ELF-1 (cell line): Measurements from ENCODE around the gene NEURL3.

Experiments
- DNase-seq: peaks from one replicate; pipeline ENCODE4 v3.0.0-alpha.2; 2016; ENCODE audit warnings: low read depth, low spot score

The NEURL3 gene

DNA sequence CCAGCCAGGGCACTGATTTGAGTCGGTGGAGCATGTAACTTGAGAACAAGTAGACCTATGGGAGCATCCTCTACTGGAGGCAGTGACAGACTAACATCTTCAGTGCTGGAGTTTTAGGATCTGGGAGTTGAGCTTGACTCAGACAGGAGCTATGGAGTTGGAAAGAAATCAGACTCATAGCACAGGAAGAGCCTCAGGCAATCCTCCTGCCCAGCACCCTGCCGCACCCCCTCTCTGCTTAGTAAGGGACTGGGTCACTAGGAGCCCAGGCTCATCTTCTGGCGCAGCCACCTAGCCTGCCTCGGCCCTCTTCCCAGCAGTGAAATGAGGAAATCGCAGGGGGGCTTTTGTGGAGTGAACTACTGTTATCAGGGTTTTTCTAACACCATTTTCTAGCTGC is 35.0 kb upstream of the NEURL3 start:
- DNase-seq, result no peak

DNA sequence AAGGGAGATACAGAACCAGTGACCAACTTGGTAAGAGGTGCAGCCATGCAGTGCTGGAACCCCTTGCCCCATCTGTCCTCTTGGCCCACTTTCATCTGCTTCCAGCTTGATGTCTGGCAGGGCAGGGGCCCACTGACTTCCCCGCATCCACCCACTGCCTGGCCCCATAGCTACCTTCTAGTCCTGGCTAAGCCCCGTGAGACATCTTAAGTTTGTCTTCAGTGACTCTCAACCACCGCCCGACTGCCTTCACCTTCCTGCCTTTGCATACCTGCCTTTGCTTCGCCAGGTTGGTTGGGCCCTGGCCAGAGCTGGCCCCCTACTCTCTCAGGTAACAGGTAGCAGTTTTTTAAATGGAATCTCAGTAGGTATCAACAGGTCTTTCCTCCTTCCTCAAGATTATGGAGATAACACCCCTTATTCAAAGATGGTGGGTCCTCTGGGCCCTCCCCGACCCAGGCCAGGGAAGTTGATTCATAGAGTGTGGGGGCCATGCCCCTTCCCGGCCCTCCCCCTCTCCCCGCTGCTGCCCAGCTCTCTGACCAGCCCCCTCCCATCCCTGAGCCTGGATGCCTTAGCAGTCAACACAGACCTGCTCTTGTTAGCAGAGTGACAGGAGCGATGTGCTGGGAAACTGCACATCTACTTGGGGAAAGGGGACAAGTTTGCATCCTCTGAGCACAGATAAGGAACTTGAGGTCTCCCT is 34.2 kb upstream of the NEURL3 start:
- DNase-seq, result no peak

DNA sequence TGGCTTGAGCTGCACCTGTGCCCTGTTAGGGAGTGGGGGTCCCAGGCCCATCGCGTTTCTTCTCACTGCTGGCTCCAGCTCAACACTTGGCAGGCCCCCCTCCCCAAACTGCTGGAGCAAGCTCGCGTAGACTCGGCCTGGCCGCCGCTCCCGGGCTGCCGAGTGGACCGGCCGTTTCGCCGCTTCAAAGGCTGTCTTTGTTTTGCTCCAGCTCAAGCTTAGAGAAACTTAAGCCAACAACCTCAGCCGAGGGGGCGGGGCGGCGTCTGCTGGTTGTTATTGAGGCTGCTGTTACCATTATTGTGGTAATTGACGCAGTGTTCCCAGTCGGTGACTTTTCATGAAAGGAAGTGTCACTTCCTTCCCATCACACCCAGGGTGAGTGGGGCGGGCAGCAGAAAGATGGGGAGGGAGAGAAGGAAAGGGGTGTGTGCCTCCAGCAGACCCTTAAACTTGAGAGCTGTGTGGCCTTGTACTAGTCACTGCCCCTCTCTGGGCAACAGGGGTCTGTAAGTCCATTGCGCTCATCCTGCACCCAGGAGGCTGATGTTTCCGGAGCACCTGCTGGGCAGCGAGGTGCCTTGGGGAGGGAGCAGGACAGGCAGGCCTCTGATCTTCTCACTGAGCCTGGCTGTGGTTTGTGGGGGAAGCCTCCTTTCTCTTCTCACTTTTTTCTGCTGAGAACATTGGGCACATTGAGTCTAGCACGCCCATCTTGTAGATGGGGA is 33.5 kb upstream of the NEURL3 start:
- peak; percentile 86 for DNase-seq

GRCh38 chr2:96537734-96538486 is 32.8 kb upstream of the NEURL3 start:
- DNase-seq, result no peak

DNA sequence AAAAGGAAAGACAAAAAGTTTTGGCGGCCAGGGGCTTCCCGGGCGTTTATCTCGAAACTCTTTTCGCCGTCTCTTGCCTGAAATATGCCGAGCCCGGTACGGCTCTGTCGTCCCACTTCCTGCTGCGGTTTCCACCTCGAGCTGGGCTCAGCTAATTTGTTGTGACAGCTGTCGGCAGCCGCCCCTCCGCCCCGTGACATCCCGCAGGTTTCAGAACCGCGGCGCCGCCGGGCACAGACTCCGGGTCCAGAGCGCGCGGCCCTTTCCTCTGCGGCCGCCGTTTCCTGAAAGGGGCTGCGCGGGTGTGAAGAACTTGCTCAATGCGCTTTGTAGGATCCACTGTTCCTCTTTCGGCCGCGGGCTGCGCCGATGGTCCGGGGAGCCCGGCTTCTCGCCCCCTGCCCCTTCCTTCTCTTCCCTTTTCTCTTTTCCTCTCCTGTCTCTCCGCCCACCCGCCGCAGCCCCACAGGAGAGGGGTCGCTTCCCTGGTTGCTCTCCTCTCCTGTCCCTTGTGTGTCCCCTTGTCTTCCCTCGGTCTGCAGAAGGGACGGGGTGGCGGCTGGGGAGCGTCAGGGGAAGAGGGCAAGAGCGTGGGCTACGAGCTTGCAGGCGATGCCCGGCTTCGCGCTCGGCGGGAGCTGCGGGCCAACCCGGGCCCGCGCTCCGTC is 32.0 kb upstream of the NEURL3 start:
- peak; percentile 71 for DNase-seq

DNA sequence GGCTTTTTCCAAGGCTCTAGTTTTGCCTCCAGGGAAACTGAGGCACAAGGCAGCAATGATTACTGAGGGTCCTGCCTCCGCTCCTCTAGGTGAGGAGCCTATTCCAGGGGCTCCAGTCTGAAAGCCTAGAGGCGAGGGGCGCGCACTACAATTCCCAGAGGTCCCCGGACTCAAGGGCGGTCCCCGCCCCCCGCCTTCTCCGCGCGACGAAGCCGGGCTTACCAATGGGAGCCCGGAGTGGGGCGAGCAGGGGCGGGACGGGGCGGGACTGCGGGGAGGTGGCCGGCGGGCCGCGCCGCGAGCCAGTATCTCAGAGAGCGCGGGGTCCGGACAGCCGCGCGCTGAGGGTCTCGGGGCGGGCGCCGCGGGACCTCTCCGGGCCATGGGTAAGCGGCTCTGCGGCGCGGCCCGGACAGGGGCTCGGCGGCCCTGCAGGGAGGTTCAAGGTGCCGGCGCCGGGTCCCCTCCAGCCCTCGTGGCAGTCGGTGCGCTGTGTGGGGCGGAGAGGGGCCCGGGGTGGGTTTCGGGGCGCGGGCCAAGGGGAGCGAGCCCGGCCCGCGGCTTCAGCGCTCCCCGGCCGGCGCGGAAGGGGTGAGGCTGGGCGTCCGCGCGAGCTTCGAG is 31.4 kb upstream of the NEURL3 start, which contains the start of gene ARID5A:
TSS of gene ARID5A (plus strand) at position 308 of the 621 bp plus-strand sequence. CDS start at position 383, 75 bp downstream.
- DNase-seq, result peak; percentile 87

- DNase-seq, result no peak
Observed at GRCh38 chr2:96535331-96535730, 30.2 kb upstream of the NEURL3 start.

DNA sequence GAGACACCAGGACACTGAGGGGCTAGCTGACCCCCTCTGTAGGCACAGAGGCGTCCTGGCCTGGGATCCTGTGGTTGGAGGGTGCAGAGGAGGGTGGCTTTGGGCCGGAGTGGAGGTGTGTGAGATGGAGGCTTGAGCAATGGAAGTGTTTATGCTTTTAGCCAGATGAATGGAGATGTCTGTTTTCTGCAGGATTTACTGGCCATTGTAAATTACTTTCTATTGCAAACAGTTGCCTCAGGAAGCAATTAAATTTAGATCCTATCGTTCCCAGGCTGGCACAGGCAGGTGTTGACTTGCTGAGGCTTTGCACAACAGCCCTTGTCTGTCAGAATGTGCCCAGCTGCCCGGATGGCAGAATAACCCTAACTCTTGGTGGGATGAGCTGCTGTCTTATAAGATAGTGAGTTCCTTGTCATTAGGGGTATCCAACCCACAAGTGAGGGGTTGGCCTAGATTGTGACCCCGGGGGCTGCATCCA is 29.6 kb upstream of the NEURL3 start:
- DNase-seq, result no peak

DNA sequence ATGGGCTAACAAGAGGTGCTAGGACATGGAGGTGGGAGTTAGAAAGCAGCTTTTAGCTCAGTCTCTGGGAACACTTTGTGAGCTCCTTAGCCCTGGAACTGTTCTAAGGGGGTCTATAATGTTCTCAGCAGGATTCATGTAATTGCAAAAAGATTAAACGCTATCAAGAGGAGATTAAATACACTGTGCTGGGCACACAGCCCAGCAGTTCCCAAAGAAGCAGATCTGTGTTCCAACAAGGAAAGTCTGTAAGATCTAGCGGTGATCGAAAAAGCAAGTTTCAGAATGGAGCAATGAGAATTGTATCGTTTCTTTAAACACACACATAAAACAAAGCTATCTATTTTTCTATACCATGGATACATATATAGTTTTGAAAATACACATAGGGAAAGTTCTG is 29.0 kb upstream of the NEURL3 start:
- no peak for DNase-seq

- peak; percentile 84 for DNase-seq
Observed at GRCh38 chr2:96533292-96534073, 28.3 kb upstream of the NEURL3 start.

DNA sequence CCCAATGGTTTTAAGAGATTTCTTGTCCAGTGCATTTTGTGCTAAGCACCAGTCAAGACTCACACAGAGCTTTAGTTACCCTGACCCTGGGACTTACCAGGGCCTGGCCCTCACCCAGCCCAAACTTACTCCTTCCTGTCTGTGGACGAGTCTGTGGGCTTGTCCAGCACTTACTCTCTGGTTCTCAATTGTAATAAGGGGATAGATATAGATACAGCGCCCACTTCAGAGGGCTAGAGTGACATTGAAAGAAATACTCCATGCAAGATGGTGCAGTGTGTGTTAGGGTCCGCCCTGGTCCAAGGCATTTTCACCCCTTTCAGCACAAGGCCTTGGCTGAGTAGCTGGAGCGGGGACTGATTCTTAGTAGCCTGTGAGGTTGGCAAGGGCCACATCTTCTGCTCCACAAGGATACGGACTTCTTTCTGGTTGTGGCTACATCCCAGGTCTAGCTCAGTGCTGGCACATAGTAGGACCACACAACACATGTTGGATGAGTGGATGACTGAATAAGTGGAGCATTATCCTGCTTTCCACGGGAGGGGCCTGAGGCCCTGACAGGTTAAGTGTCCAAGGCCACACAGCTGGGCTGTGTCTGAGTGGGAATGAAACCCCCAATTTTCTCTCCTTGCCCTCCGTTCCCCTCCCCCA is 27.6 kb upstream of the NEURL3 start:
- DNase-seq, result no peak

DNA sequence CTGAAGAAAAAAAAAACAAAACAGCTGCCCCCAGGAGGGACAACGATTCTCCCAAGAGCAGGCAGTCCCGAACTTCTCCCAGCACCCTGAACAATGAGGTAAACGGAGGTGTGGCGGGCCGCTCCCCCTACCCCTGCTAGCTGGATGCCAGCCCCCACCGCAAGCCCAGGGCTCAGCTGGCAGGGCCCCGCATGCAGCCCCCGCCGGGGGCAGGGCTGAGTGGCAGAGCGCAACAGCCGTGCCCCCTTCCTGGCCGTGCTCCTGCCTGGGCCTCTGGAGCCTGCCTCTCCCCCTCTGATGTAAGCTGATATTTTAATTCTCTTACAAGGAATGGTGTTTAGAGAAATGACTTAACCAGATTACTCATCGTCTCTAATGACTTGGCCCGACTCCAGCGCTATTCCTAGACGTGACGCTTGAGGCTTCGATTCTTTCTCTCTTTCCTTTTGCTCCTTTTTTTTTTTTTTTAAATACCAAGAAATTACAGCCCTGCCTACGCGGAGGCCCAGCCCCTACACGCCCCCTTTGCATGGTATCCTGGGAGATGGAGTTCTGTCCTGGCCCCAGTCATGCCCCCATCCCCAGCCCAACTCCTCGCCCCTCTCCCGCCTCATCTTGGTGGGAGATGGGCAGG is 26.8 kb upstream of the NEURL3 start:
- peak; percentile 71 for DNase-seq

DNA sequence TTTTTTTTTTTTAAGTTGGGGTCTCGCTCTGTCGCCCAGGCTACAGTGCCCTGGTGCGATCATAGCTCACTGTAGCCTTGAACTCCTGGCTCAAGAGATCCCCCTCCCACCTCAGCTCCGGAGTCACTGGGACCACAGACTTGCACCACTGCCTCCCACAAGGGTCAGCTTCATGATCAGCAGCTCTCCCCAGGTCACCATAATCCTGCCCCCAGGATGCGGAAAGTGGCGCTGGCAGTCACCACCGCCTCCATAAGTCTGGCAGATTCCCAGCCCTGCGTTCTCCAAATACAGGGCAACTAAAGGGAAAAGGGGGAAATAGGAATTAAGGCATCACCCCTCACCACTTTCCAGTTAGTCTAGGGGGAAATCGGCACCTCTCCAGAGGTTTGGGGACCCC is 26.2 kb upstream of the NEURL3 start:
- no peak for DNase-seq

DNA sequence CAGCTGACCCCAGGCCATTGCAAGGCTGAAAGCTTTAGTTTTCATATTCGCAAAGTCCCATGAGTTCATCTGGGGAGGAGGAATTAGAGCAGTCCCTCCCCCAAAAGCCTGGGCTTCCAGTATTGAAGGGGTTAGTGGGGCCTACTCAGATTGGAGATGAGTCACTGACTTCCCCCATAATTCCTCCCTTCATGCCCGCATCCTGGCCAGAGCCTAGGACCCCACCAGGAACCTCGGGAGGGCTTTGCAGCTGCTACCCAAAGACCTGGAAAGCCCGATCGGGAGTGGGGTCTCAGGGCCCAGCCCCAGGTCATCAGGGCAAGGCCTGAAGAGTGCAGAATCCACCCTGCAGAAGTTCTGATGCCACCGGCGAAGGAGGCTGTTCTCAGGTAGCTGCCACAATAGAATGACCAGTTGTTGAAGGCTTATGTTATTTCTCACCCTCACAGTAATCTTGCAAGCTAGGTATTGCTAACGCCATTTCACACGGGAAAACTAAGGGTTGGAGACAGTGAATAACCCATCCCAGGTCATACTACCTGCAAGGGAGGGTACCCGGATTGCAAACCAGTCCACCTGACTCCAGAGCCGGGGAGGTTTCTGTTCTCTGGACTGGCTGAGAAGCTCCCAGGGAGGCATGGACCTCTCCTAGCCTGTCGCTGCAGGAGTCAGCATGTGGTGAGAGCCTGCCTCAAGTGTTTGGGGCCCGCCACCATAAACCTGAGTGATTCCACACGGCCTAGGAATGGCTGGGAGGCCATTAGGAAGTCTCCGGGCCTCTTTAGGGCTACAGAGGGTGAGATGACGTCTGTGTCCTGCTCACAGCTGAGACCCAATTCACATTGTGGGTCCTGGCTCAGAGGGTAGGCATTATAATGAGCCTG is 25.6 kb upstream of the NEURL3 start:
- no peak for DNase-seq

- DNase-seq, result no peak
Observed at GRCh38 chr2:96530144-96530430, 24.9 kb upstream of the NEURL3 start.

DNA sequence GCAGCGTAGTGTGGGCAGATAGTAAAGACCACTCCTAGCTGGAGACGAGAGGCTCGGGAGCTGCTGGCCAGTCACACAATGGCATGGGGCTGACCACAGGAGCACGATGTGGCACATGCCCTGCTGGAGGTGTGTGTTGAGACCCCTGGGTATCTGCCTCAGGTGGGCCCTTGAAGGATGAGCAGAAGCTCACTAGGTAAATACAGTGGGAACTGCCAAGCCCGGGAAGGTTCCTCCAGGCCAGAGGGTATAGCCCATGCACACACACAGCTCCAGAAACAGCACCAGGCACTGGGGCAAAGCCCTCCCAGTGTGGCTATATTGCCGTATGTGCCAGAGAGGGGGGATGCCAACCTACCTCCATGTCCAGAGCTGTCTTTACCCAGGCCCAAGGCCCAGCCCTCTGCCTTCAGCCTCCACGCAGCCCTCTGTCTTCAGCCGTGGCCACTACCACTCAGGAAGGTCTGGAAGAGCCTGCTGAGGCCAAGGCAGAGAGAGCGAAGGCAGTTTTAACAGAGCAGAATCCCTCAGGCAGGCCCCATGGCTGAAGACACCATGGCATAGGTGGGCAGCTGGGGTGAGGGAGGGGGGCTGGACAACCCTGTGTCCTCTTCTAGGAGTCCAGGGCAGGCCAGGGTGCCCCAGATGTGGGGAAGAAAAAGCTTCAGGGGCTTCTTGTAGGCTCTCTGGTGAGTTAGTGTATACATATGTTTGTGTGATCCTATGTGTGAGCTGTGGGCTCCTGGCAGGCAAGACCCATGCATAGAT is 24.4 kb upstream of the NEURL3 start:
- no peak for DNase-seq

DNA sequence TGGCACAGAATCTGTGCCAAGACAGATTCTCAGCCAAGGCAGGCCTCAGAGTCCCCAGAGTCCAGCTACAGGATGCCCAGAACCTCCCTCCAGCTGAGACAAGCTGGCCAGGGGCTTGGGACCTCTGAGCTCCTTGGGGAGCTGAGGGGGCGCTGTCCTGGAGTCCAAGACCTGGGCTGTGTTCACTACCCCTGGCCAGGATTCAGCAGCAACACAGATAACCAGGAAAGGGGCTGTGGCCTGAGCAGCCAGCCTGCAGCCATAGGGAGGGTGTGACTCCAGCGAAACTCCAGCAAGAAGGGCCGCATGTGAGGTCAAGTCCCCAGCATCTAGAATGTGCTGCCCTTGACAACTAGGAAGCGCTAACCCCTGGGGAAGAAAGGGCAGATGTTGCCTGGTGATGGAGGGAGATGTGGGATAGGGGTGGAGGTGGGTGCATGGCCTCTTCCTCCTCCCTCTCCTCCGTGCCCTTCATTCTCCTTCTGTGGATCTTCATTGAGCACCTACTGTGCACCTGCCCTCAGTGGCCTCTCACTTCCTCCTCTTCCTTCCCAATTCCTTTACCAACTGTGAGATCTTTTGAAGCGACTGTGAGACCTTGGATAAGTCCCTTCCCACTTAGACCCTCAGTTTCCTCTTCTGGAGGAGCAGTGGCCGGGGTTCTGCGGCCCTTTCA is 23.7 kb upstream of the NEURL3 start:
- DNase-seq, result no peak
